GM12874 (cell line): ENCODE data around the gene THRB.

Source experiments
- TF ChIP-seq, protein P1 (sequence below): IDR thresholded peaks from 2 replicates; pipeline ENCODE4 v1.5.1; 2011; ENCODE audit warnings: low read depth, mild to moderate bottlenecking, control low read depth, low read length, moderate library complexity; ENCODE audit not compliant: insufficient read depth

THRB gene

DNA sequence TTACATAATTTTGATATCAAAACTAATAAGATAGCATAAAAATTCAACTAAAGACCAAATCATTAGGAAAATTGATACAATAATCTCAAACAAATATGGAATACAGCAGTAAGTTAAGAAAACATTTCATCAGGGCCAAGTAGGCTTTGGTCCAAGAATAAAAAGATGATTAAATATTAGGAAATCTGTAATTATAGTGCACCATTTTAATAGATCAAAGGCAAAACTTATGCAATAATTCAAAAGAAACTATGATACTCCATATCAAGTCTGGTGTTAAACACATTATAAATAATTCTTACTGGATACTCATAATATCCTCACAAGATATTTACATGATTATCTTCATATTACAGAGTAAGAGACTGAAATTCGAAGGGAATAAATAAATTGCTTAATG is 51.2 kb downstream of the THRB start:
- TF ChIP-seq, protein P1, sequence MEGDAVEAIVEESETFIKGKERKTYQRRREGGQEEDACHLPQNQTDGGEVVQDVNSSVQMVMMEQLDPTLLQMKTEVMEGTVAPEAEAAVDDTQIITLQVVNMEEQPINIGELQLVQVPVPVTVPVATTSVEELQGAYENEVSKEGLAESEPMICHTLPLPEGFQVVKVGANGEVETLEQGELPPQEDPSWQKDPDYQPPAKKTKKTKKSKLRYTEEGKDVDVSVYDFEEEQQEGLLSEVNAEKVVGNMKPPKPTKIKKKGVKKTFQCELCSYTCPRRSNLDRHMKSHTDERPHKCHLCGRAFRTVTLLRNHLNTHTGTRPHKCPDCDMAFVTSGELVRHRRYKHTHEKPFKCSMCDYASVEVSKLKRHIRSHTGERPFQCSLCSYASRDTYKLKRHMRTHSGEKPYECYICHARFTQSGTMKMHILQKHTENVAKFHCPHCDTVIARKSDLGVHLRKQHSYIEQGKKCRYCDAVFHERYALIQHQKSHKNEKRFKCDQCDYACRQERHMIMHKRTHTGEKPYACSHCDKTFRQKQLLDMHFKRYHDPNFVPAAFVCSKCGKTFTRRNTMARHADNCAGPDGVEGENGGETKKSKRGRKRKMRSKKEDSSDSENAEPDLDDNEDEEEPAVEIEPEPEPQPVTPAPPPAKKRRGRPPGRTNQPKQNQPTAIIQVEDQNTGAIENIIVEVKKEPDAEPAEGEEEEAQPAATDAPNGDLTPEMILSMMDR = no peak

DNA sequence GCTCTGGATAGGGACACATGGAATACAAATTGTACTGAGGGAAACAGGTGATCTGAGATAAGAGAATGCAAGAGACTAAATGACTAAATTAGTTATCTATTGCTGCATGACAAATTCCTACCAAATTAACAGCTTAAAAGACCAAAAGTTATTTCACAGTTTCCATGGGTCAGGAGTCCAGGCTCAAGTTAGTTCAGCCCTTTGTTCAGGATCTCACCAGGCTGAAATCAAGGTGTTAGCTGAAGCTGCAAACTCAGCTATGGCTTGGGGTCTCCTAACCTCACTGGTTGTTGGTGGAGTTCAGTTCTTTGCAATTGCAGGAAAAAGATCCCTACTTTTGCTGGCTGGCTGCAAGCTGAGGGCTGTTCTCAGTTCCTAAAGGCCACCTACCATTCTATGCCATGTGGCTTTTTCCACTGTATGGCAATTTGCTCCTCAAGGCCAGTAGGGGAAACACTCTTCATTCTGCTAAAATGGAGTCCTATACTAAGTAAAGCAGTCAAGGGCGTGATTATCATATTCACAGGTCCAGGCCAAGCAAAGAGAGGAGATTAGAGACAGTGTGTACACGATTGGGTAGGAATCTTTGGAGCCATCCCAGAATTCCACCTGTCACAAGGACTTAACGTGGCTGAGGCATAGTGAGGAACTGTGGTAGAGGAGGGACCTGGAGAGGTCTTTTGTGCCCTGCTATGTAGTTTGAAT is 53.7 kb downstream of the THRB start:
- TF ChIP-seq, protein P1 = no peak

DNA sequence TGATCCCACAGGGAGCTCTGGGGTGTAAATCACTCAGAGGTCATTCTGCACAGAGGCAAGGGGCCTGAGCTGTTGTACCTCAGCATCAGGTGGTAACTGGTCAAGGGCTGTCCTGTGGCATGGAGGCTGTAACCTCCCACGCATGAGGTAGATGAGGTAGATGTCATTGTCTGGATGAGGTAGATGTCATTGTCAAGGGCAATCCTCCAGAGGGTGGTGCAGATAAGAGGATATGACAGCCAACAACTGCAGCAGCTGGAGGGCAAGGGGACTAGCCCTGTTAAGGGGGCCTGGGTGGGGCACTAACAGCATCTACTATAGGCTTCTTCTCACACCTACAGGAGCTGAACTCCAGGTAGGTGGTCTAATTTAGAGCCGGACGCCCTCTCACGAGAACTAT is 55.6 kb downstream of the THRB start:
- TF ChIP-seq, protein P1 = no peak

DNA sequence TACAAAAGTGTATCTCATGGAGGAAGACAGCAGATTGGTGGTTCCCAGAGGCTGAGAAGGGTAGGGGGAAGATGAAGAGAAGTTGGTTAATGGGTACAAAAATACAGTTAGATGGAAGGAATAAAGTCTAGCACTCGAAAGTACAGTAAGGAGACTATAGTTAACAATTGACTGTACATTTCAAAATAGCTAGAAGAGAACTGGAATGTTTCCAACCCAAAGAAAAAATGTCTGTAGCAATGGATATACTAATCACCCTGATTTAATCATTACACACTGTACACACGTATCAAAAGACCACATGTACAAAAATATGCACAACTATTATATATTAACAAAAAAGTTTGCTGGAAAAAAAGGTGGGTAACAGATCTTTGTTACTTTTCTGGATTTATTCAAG is 57.3 kb downstream of the THRB start:
- TF ChIP-seq, protein P1 = no peak

DNA sequence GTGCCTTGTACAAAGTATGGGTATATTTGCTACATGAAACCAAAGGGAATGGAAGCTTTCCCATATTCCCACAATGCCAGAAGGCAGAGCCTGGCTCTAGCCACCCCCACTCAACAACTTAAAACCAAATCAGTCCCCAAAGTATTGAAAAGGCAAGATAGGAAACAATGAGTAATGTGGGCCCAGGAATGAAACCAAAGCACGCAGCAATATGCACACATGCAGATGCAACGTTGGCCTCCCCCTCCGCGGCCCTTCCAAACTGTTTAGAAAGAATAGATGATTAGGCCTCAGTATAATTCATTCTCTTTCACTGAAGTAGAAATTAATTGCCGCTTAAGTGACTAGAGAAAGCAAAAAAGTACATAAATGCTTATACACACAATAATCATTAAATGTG is 59.1 kb downstream of the THRB start:
- TF ChIP-seq, protein P1 = no peak

DNA sequence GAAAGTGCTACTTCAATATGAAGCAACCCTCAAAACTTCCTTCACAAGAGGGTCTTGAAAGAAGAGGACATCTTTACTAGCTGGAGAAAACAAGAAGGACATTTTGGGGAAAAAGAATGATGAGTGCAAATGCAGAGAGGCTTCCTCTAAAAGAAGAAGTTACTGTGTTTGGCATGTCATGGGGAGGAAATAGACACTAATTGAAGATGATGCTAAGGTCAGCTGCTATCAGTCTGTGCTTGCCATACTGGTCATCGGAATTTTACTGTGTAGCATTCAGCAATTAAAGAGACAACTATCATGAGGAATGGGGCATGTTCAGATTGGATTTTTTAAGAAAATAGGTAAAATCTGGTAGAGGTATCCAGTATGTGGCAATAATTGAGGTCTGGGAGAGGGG is 60.0 kb downstream of the THRB start:
- TF ChIP-seq, protein P1 = no peak

DNA sequence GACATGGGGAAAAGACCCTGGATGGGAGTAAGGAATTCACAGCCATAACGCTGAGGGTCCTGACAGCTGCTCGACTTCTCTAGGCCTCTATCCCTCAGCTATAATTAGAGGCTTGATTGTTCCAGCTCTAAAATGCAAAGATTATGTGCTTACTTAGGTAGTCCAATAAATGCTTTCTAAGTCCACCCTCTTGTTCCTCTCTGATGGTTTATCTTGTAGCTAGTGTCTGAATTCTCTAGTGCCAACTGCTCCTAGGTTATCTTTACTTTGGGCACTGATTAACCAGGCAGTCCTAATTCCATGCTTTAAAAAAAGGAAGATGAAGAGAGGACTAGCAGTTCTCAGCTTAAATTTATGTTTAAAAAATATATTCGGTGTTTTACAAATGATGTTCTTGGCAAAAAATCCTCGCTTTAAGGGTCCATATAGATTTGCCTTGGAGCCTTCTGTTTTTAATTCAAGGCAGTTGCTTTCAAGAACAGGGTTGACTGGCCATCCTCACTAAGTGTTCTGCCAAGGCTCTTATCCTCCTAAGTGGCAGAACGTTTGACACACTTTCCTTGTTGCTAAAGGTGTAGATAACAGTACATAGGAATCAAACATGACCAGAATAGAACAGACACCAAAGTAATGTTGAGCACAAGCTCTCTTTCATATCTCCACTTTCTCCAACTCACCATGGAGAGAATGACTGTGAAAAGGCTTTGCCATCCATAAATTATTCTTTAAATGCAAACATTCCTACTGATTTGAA is 60.6 kb downstream of the THRB start:
- TF ChIP-seq, protein P1 = no peak
